Neuronal stem cell (in vitro differentiated cells): ENCODE data around the gene OCEL1.

Source experiments
- DNase-seq: peaks from one replicate; pipeline ENCODE4 v3.0.0-alpha.2; 2013; ENCODE audit warnings: low spot score
- H2AFZ ChIP-seq: one replicate; pipeline ENCODE4 v1.6.1; 2013; ENCODE audit warnings: mild to moderate bottlenecking, low read length, inconsistent platforms
- H2AK5ac ChIP-seq: 2 replicates; pipeline ENCODE4 v1.6.1; 2013; ENCODE audit warnings: low read depth, mild to moderate bottlenecking, inconsistent platforms, low read length, moderate library complexity, mixed read lengths
- H2BK120ac ChIP-seq: 2 replicates; pipeline ENCODE4 v1.6.1; 2013; ENCODE audit warnings: low read depth, mild to moderate bottlenecking, inconsistent platforms, low read length, moderate library complexity, mixed read lengths
- H2BK12ac ChIP-seq: one replicate; pipeline ENCODE4 v1.6.1; 2013; ENCODE audit warnings: low read length, inconsistent platforms
- H2BK15ac ChIP-seq: 2 replicates; pipeline ENCODE4 v1.6.1; 2013; ENCODE audit warnings: mild to moderate bottlenecking, low read length, inconsistent platforms, mixed read lengths
- H2BK5ac ChIP-seq: one replicate; pipeline ENCODE4 v1.6.1; 2013; ENCODE audit warnings: inconsistent platforms, mild to moderate bottlenecking, low read length, moderate library complexity
- H3K14ac ChIP-seq: one replicate; pipeline ENCODE4 v1.6.1; 2013; ENCODE audit warnings: low read length, inconsistent platforms
- H3K18ac ChIP-seq: 2 replicates; pipeline ENCODE4 v1.6.1; 2013; ENCODE audit warnings: low read length, inconsistent platforms
- H3K23ac ChIP-seq: 2 replicates; pipeline ENCODE4 v1.6.1; 2013; ENCODE audit warnings: low read depth, mild to moderate bottlenecking, mixed read lengths, low read length, inconsistent platforms; ENCODE audit not compliant: poor library complexity
- H3K27ac ChIP-seq: replicated peaks from 3 replicates; pipeline ENCODE4 v1.5.1; 2013; ENCODE audit warnings: low read length, inconsistent platforms
- H3K27me3 ChIP-seq, 3 experiments: 2 replicates each; pipeline ENCODE4 v1.6.1; 2013; ENCODE audit warnings: low read length in 3 of 3, mild to moderate bottlenecking in 2 of 3, inconsistent platforms in 1 of 3, low read depth in 1 of 3, mixed read lengths in 1 of 3, moderate library complexity in 1 of 3; ENCODE audit not compliant: control insufficient read depth in 3 of 3, insufficient read depth in 3 of 3
- H3K36me3 ChIP-seq, 2 donors: replicated peaks in 1 of 2; 2 replicates each; pipeline ENCODE4 v1.6.1; 2013; ENCODE audit warnings: low read length in 2 of 2; ENCODE audit not compliant: control insufficient read depth in 2 of 2, insufficient read depth in 2 of 2
- H3K4ac ChIP-seq: 2 replicates; pipeline ENCODE4 v1.6.1; 2013; ENCODE audit warnings: inconsistent platforms, mild to moderate bottlenecking, low read length, moderate library complexity
- H3K4me1 ChIP-seq, 2 donors: 1 replicate in 1 of 2; 2 replicates in 1 of 2; pipeline ENCODE4 v1.6.1; 2013; ENCODE audit warnings: low read length in 2 of 2, low read depth in 1 of 2; ENCODE audit not compliant: control insufficient read depth in 2 of 2, insufficient read depth in 1 of 2
- H3K4me2 ChIP-seq: one replicate; pipeline ENCODE4 v1.6.1; 2013; ENCODE audit warnings: mild to moderate bottlenecking, low read length, inconsistent platforms; ENCODE audit not compliant: insufficient read depth, poor library complexity, severe bottlenecking
- H3K4me3 ChIP-seq, 2 donors: 2 replicates each; pipeline ENCODE4 v1.5.1; 2013; ENCODE audit warnings: low read length in 2 of 2, mild to moderate bottlenecking in 2 of 2, inconsistent platforms in 1 of 2, moderate library complexity in 1 of 2
- H3K79me1 ChIP-seq: one replicate; pipeline ENCODE4 v1.6.1; 2013; ENCODE audit warnings: low read depth, mild to moderate bottlenecking, inconsistent platforms, low read length, moderate library complexity
- H3K9ac ChIP-seq: one replicate; pipeline ENCODE4 v1.6.1; 2013; ENCODE audit warnings: mild to moderate bottlenecking, low read depth, low read length, inconsistent platforms; ENCODE audit not compliant: poor library complexity
- H3K9me3 ChIP-seq, 2 donors: replicated peaks in 1 of 2; 2 replicates each; pipeline versions ENCODE3 to v1.6.1; 2013; ENCODE audit warnings: low read length in 2 of 2, mild to moderate bottlenecking in 2 of 2, inconsistent platforms in 1 of 2, low read depth in 1 of 2, mixed read lengths in 1 of 2, moderate library complexity in 1 of 2; ENCODE audit not compliant: control insufficient read depth in 2 of 2, insufficient read depth in 1 of 2
- H4K8ac ChIP-seq: one replicate; pipeline ENCODE4 v1.6.1; 2013; ENCODE audit warnings: low read depth, mild to moderate bottlenecking, inconsistent platforms, low read length, moderate library complexity
- H4K91ac ChIP-seq: one replicate; pipeline ENCODE4 v1.6.1; 2013; ENCODE audit warnings: low read length, low read depth, mild to moderate bottlenecking, inconsistent platforms; ENCODE audit not compliant: poor library complexity
- WGBS, 2 donors: extraction: QIAGEN DNeasy Blood & Tissue Kit; methylation state at CpG; one replicate each; pipeline ENCODE4 v1.1.7; 2013; ENCODE audit warnings: missing lambda C conversion rate in 2 of 2, mixed read lengths in 1 of 2; ENCODE audit not compliant: insufficient read length in 2 of 2, insufficient replicate concordance in 1 of 2; ENCODE audit errors: extremely low coverage in 2 of 2; 5-methylcytosine and 5-hydroxymethylcytosine counted together

OCEL1 gene

DNA sequence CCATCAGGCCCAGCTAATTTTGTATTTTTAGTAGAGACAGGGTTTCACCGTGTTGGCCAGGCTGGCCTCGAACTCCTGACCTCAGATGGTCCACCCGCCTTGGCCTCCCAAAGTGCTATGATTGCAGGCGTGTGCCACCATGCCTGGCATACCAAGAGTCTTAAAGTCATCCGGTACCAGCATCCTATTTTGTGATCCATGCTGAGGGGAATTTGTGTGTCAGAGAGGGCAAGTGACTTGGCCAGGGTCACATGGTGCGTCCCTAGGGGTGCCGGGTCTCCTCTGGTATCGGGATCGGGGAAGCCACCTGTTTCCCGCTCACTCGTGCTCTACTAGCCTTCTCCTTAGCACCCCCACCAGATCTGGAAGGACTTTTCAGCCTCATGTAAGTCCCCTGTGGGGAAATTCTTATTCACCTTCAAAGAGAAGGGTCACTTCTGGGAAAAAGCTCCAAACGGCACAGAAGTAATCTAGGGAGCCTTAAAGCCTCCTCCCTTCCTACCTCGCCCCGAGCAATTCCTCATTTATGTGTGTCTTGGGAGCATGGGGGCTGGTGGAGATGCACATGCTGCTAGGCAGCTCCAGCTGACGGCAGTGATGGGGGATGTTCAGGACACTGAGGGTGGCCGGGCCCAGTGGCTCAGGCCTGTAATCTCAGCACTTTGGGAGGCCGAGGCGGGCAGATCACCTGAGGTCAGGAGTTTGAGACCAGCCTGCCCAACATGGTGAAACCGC lies 49.6 kb downstream of the OCEL1 start:
- H2AK5ac ChIP-seq: no peak overlapping the region
- no peak overlapping the region for H3K4me2 ChIP-seq
- H3K4me1 ChIP-seq: no peaks in the 10 kb centered on the region
- H3K79me1 ChIP-seq: no peaks in the 10 kb centered on the region
- H3K18ac ChIP-seq: no peak overlapping the region
- no peaks in the 10 kb centered on the region for H3K9me3 ChIP-seq
- H2BK12ac ChIP-seq: no peak overlapping the region
- H3K4me3 ChIP-seq: peak overlapping the region in 1 of 2 donors; percentile 51
- no peak overlapping the region for H3K14ac ChIP-seq
- no CpG with 5 or more reads among the region's 19 CpGs for WGBS, 2 donors
- no peak overlapping the region for H4K8ac ChIP-seq
- no peaks in the 10 kb centered on the region for H3K27me3 ChIP-seq
- no peak overlapping the region for H2BK15ac ChIP-seq
- H3K27ac ChIP-seq: no peak overlapping the region
- no peak overlapping the region for H2AFZ ChIP-seq
- no peak for DNase-seq
- H3K36me3 ChIP-seq: peaks cover 34 to 76% of the 10 kb centered on the region in 2 donors
- no peak overlapping the region for H4K91ac ChIP-seq
- no peak overlapping the region for H2BK5ac ChIP-seq
- no peak overlapping the region for H2BK120ac ChIP-seq
- H3K4ac ChIP-seq: no peak overlapping the region
- no peak overlapping the region for H3K23ac ChIP-seq
- no peak overlapping the region for H3K9ac ChIP-seq
